Measurements from ENCODE around the gene UBALD1.

The UBALD1 gene

GRCh38 chr16:4641895-4642294, 27.2 kb upstream of the UBALD1 start:
- DNase-seq, result no peak

DNA sequence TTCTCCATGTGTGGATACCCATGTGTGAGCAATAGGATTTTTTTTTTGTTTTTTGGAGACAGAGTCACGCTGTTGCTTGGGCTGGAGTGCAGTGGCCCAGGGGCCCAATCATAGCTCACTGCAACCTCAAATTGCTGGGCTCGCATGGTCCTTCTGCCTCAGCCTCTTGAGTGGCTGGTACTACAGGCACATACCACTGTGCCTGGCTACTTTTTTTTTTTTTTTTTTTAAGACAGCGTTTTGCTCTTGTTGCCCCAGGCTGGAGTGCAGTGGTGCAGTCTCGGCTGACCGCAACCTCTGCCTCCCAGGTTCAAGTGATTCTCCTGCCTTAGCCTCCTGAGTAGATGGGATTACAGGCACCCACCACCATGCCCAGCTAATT, 26.6 kb upstream of the UBALD1 start:
- DNase-seq, result no peak

DNA sequence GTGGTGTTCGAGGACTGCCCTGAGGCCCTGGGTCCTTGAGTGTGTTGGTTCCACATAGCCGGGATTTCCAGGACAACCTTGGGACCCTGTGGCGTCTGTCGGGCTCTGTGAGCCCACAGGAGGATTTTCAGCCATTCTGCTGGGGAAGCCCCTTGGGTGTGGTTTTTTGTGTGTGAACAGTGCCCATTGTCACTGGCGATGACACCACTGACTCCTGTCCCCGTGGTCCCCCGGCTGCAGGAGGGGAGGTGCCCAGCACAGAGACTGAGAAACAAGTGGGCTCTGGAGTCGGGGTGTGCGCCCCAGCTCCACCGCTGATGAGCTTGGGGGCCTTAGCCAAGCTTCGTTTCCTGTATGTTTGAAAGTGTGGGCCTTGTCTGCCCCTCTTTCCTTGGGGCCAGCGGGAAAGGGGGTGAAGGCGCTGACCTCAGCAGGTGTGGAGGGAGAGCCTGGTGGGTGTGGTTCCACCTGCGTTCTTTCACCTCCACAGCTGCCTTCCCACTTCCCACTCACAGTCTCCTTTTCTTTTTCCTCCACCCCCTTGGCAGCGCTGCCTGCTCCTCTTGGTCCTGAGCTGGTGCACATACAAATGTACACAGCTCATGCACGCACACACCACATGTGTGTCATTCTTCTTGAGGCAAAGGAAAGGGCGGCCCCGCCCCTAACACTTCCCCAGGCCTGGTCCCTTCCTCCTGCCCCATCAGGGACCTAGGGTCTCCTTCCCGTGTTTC, 26.1 kb upstream of the UBALD1 start:
- no peak for DNase-seq

GRCh38 chr16:4639899-4640509, 25.3 kb upstream of the UBALD1 start:
- DNase-seq, result no peak

DNA sequence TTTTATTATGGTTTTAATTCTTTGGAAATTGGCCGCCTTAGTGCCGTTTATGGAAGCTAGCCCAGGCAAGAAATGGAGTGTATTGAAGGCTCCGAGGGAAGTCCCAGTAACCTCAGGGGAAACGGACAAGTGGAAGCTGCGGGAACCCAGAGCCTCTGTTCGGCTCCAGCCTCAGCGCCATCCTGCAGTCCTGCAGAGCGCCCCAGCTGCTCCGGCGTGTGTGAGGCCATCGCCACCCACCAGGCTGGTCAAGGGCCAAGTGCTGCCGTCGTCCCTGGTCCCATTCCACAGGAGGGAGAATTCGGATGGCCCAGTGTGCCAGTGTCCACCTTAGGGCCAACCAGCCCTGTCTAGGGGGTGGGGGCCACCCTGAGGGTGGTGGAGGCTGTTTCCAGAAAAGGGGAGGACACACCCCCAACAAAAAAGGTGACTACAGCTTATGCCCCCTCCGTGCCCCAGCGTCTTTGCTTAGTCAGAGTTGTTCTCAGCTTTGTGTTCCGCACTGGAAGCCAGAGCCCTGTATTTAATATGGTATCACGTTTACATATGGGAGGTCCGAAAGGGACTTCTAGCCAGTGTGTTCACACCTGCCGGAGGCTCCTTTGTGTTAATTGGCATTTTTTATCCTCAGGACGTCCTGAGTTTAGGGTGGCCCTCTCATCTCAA, 22.9 kb upstream of the UBALD1 start:
- no peak for DNase-seq

- no peak for DNase-seq
Observed at GRCh38 chr16:4636196-4636595, 21.5 kb upstream of the UBALD1 start.

DNA sequence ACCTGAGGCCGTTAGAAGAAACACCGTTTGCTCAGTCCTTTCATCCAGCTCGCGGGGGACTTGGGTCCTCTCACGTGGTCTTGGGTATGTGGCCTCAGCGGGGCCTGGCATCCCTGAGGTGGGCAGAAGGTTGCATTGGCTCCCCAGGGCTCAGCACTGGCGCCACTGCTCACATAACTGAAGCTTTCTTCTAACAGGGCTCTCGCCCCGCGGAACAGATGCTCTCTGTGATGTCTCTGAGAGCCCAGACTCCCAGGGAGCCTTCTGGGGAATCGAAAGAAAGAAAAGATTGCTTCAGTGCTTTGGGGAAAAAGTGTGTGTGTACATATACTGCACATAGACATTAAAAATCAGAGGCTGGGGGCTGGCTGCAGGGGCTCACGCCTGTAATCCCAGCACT, 20.1 kb upstream of the UBALD1 start:
- no peak for DNase-seq

- no peak for DNase-seq
Observed at GRCh38 chr16:4633910-4634635, 19.4 kb upstream of the UBALD1 start.

- DNase-seq, result no peak
Observed at GRCh38 chr16:4631444-4631843, 16.8 kb upstream of the UBALD1 start.

DNA sequence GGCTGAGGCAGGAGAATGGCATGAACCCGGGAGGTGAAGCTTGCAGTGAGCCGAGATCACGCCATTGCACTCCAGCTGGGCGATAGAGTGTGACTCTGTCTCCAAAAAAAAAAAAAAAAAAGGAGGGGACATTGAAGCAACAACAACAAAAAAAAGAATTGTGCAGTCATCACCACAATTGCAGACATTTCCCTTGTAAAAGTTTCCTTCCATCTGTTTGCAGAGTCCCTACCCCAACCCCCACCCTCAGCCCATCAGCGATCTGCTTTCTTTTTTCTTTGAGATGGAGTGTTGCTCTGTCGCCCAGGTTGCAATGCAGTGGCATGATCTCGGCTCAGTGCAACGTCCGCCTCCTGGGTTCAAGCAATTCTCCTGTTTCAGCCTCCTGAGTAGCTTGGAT, 13.6 kb upstream of the UBALD1 start:
- DNase-seq, result no peak

DNA sequence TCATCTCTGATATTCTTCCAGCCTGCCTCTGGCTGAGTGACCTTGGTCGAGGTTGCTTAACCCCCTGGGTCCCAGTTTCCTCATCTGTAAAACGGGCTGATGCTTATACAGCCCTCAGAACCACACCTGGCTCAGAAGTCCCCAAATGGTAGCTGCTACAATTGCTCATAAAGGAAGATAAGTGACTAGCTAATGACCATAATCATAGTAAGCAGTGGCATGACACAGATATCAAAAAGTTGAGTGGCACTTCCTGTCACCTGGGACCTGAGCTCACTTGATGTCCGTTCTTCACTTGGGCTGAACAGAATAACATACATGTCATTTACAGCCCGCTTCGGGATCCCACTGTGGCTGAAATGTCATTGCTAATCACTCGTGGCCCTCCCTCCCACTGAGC, 11.7 kb upstream of the UBALD1 start:
- no peak for DNase-seq

DNA sequence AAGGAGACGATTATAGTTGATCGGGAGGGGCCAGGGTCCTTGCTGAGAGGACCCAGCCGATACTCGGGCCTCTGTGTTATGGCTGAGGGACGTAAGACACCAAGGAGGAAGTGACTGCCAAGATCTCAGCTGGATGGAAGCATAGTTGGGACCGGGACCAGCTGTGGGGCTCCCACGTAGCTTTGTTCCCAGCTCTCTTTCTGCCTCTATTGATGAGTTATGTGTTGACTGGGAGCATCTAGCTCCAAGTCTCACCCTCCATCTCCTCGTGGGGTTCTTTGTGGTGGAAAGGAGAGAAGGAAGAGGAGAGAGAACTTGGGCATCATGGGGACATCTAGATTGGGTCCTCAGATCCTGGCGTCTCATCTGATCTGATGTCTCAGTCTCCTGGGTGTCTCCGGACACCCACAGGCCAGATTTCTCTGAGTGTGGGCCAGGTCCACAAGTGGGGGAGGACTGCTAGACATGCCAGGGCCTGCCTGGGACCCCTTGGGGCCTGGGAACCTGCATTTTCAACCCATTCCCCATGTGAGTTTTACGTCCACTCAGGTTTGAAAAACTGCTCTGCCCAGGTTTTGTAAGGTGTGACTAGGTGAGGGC, 11.0 kb upstream of the UBALD1 start:
- no peak for DNase-seq

DNA sequence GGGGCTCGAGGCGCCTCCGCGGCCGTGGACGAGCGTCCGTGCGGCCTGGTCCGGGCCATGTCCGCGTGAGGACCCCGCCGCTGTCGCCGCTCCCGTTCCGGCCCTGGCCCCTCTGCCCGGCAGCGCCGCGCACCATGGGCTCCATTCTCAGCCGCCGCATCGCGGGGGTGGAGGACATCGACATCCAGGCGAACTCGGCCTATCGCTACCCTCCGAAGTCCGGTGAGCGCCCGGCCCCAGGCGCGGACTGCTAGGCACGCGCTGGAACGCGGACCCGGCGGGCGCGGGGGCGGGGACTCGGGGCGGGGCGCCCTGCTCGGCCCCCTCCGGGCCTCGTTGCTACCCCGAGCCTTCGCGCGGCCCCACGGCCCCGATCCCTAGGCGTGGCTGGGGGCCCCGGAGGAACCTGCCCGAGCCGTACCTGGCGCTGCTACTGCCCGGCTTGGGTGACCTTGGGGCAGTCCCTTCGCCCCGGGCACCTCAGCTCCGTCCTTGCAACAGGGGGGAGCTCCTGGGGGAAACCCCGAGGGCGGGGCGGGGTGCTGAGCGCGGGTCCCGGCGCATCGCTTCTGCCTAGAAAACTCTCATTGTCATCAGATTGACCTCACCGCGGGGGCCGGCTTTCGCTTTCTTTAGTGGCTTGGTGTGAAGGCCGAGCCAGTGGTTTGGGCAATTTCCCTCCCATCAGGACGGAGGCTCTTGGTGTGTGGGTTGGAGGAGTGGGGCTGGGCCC, 10.3 kb upstream of the UBALD1 start:
- DNase-seq, result peak; percentile 87

GRCh38 chr16:4624015-4624826, 9.5 kb upstream of the UBALD1 start, which contains the start of gene MGRN1:
TSS of gene MGRN1 (plus strand) at chr16:4624826. CDS start at chr16:4624961, 135 bp downstream.
- DNase-seq, result peak; percentile 99

GRCh38 chr16:4623593-4623992, 8.9 kb upstream of the UBALD1 start:
- no peak for DNase-seq

DNA sequence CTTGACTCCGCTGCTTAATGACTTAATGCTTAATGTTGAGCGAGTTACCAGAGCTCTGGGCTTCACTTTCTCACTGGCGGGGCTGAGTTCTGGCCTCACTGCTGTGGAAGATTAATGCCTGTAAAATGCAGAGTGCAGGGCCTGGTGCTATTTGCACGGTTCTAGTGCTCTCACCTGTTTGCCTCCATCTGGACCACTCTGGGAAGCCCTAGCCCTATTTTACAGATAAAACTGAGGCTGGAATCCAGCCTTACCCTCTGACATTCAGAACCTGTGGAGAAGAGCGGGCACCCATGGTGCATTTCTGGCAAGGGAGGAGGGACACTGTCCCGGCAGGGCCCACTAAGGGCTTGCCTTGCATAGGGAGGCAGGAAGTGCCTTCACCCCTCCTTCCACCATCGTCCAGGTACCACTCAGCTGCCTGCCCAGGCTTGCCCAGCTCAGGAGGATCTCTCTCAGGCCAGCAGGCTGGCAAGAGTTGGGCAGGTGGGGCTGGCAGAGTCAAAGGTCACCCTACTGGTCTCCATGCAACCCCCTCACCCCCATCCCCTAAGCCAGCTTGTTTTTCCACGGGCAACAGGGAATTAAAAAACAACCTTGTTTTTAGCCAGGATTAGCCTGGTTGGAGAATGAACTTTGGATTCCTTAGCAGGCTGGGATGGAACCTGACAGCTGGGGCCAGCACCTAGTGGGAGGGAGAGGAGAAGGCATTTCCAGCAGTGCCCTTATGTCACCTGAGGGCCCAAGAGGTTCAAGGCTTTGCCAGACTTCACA, 4.1 kb upstream of the UBALD1 start:
- DNase-seq, result no peak

- no peak for DNase-seq
Observed at GRCh38 chr16:4617880-4618279, 3.2 kb upstream of the UBALD1 start.

- peak; percentile 100 for DNase-seq
Observed at GRCh38 chr16:4616047-4616811, 1.5 kb upstream of the UBALD1 start.

DNA sequence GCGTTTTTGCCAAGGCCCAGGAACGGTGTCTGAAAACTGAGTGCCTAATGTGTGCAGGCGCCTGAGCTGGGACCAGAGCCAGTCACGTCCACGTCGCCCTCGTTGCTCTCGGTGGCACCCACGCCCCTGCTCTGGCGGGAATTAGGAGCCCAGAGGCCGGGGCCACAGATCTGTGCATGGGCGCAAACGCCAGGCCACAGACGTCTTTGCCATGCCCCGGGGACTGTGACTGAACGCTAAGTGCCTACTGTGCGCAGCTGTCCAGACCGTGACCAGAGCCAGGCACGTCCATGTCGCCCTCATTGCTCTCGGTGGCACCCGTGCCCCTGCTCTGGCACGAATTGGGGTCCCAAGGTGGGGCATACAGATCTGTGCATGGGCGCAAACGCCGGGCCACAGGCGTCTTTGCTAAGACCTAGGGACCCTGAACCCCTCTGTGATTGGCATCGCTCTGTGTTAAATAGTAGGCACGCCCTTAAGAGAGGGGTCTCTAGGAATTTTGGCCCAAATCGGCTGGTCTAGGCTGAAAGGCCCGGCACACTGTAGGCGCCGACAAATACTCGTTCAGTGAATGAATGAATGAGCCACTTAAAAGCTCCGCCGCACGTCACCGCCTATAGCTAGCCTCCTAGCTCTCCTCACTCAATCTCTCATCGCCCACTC, 827 bp upstream of the UBALD1 start:
- no peak for DNase-seq
